IPS-15b (cell line): Measurements from ENCODE around the gene FHOD3.
A peak's percentile ranks its signal among the peaks of the same experiment; 100 is the strongest.
"Not testable (repeated sequence)": the region's sequence is repeated elsewhere in the genome, so short reads cannot be mapped to it uniquely, and the experiment has no call there.

Source experiments
- H3K27me3 ChIP-seq: one replicate; pipeline ENCODE4 v1.6.1; 2013; ENCODE audit warnings: low read length; ENCODE audit not compliant: control insufficient read depth, insufficient read depth
- H3K36me3 ChIP-seq: one replicate; pipeline ENCODE4 v1.6.1; 2013; ENCODE audit warnings: low read length; ENCODE audit not compliant: control insufficient read depth, insufficient read depth
- H3K4me1 ChIP-seq: one replicate; pipeline ENCODE4 v1.6.1; 2013; ENCODE audit warnings: mild to moderate bottlenecking, low read length; ENCODE audit not compliant: control insufficient read depth, insufficient read depth
- H3K4me3 ChIP-seq: one replicate; pipeline ENCODE4 v1.5.1; 2013; ENCODE audit warnings: low read depth, low read length
- H3K9ac ChIP-seq: one replicate; pipeline ENCODE4 v1.6.1; 2013; ENCODE audit warnings: low read depth, mild to moderate bottlenecking, low read length
- H3K9me3 ChIP-seq: one replicate; pipeline ENCODE4 v1.6.1; 2013; ENCODE audit warnings: mild to moderate bottlenecking, low read length; ENCODE audit not compliant: control insufficient read depth, insufficient read depth

FHOD3 gene

GRCh38 chr18:36798738-36799473 lies 501.4 kb downstream of the FHOD3 start:
- no peak overlapping the region for H3K4me3 ChIP-seq
- no peaks in the 10 kb centered on the region for H3K9me3 ChIP-seq
- no peaks in the 10 kb centered on the region for H3K27me3 ChIP-seq
- no peak overlapping the region for H3K9ac ChIP-seq
- H3K4me1 ChIP-seq = no peaks in the 10 kb centered on the region
- peaks cover 6% of the 10 kb centered on the region for H3K36me3 ChIP-seq

DNA sequence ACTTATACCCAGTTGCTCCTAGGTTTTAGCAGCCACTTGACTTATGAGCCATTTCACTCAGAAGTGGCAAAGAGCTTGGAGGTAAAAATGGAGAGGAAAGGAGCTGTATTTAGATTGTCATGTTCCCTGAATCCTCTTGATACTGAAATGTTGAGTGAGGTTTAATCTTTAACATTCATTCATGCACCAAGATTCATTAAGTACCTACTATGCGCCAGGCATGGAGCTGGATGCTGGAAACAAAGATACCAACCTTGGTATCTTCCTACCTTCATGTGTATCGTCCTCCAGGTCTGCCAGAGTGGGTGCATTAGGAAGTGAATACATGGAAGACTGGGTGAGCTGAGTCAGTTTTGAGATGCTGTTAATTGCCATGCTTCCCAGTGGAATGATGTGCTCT lies 507.6 kb downstream of the FHOD3 start:
- H3K36me3 ChIP-seq = peaks cover 5% of the 10 kb centered on the region
- no peaks in the 10 kb centered on the region for H3K27me3 ChIP-seq
- H3K4me3 ChIP-seq = no peak overlapping the region
- H3K4me1 ChIP-seq = no peaks in the 10 kb centered on the region
- H3K9me3 ChIP-seq = no peaks in the 10 kb centered on the region
- H3K9ac ChIP-seq = no peak overlapping the region

DNA sequence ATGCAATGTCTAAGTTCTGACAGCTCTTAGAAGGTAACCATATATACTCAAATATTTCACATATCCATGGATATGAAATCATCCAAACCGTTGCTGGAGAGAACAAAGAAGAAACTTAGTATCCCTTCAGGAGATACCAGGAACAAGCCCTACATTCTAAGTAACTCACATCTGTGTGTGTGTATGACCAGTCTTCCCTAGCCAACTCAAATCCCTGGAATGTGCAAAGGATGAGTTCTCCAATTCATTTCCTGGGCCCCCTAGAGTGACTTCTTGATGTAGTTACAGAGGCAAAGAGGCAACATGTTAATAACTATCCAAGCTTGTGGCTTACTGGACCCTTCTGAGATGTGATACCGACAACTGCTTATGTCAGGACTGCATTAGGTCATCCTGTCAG lies 511.2 kb downstream of the FHOD3 start:
- no peaks in the 10 kb centered on the region for H3K27me3 ChIP-seq
- H3K36me3 ChIP-seq = peaks cover 4% of the 10 kb centered on the region
- no peak overlapping the region for H3K4me3 ChIP-seq
- H3K4me1 ChIP-seq = no peaks in the 10 kb centered on the region
- no peak overlapping the region for H3K9ac ChIP-seq
- no peaks in the 10 kb centered on the region for H3K9me3 ChIP-seq

- H3K4me3 ChIP-seq = no peak overlapping the region
- H3K9me3 ChIP-seq = no peaks in the 10 kb centered on the region
- H3K27me3 ChIP-seq = no peaks in the 10 kb centered on the region
- no peak overlapping the region for H3K9ac ChIP-seq
- H3K4me1 ChIP-seq = no peaks in the 10 kb centered on the region
- peaks cover 3% of the 10 kb centered on the region for H3K36me3 ChIP-seq
Measured at GRCh38 chr18:36809590-36810381, 512.3 kb downstream of the FHOD3 start.

GRCh38 chr18:36811430-36811829 lies 513.9 kb downstream of the FHOD3 start:
- Histone ChIP-seq H3K4me1 (no peaks in the 10 kb centered on the region), H3K36me3 (peaks cover 3% of the 10 kb centered on the region), H3K27me3 (no peaks in the 10 kb centered on the region), H3K4me3 (no peak overlapping the region), H3K9me3 (no peaks in the 10 kb centered on the region), H3K9ac (no peak overlapping the region)

- H3K36me3 ChIP-seq = peaks cover 3% of the 10 kb centered on the region
- H3K9ac ChIP-seq = no peak overlapping the region
- H3K4me1 ChIP-seq = no peaks in the 10 kb centered on the region
- no peaks in the 10 kb centered on the region for H3K27me3 ChIP-seq
- H3K4me3 ChIP-seq = no peak overlapping the region
- no peaks in the 10 kb centered on the region for H3K9me3 ChIP-seq
Measured at GRCh38 chr18:36811955-36812354, 514.4 kb downstream of the FHOD3 start.

DNA sequence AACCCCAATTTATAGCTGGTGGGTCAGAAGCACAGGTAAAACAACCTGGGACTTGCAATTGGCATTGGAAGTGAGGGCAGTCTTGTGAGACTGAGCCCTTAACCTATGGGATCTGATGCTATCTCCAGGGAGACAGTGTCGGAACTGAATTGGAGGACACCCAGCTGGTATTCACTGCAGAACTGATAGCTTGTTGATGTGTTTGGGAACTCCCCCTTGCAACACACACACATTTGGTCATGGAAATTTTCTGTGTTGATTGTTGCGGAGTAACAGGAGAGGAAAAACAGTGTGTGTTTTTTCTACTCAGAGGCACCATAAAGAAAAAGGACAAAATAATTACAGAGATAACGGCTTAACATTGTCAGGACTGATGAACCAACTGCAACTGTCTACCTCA lies 515.2 kb downstream of the FHOD3 start:
- no peak overlapping the region for H3K4me3 ChIP-seq

GRCh38 chr18:36813101-36813775 lies 515.7 kb downstream of the FHOD3 start:
- H3K4me1 ChIP-seq = no peaks in the 10 kb centered on the region
- H3K36me3 ChIP-seq = peaks cover 3% of the 10 kb centered on the region
- H3K27me3 ChIP-seq = no peaks in the 10 kb centered on the region
- no peaks in the 10 kb centered on the region for H3K9me3 ChIP-seq
- H3K4me3 ChIP-seq = no peak overlapping the region
- no peak overlapping the region for H3K9ac ChIP-seq

More for the DNA sequence above, 515.2 kb downstream of the FHOD3 start:
- no peaks in the 10 kb centered on the region for H3K4me1 ChIP-seq
- H3K36me3 ChIP-seq = peaks cover 3% of the 10 kb centered on the region
- H3K9me3 ChIP-seq = no peaks in the 10 kb centered on the region
- H3K9ac ChIP-seq = no peak overlapping the region
- H3K27me3 ChIP-seq = no peaks in the 10 kb centered on the region

DNA sequence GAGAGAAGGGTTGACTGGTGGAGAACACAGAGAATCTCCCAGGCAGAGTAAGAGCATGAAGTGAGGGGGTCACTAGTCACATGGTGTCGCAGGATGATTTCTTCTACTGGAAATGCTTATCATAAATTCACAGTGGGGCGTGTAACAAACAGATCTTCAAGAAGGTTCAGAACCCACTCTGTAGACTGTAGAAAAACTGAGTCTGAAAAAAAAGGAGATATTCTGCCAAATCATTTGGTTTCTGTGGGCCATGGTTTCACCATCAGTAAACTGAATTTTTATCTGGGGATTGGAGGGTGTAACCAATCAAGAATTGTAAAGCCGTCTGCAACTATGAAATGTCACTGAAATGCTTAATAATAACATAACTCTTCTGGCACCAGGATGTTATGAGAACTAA lies 516.3 kb downstream of the FHOD3 start:
- no peaks in the 10 kb centered on the region for H3K4me1 ChIP-seq
- peaks cover 3% of the 10 kb centered on the region for H3K36me3 ChIP-seq
- H3K9me3 ChIP-seq = no peaks in the 10 kb centered on the region
- H3K9ac ChIP-seq = no peak overlapping the region
- H3K4me3 ChIP-seq = no peak overlapping the region
- no peaks in the 10 kb centered on the region for H3K27me3 ChIP-seq

DNA sequence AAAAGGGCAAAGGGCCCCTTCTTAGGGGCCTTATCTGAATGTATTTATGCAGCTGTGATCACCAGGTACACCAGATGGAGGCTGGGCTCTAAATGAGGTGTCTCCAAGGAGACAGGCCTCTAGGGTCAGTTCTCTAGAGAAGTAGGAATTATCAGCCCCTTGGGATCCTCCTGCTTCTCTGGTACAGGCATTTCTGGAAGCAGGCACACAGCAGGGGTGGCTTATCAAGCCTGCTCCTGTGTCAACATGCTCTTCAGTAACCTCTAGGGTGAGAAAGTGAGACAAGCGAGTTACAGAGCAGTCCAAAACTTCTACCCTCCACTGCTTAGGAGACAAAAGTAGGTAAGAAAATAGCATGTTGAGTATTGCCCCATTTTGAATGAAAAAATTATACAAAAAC lies 517.5 kb downstream of the FHOD3 start:
- Histone ChIP-seq H3K36me3 (peaks cover 3% of the 10 kb centered on the region), H3K9ac (peak overlapping the region; percentile 12), H3K9me3 (no peaks in the 10 kb centered on the region), H3K27me3 (no peaks in the 10 kb centered on the region), H3K4me1 (no peaks in the 10 kb centered on the region), H3K4me3 (no peak overlapping the region)

DNA sequence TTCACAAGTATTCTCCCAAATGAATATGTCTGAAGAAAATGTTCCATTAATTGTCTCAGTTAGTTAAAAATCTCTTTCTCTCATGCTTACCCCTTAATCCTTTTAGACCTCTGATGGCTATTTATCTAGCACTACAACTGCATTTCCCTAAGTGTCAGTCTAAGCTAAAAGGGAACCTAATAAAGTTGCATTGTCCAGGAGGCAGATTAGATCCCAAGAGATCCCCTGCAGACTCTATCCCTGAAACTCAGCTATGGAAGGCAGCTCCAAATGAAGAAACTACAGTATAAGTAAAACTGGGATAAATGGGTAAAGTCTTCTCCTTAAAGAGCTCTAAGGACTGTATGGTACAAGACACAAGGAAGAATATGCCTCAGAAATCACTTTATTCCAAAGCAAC lies 518.6 kb downstream of the FHOD3 start:
- H3K27me3 ChIP-seq, H3K9ac ChIP-seq, H3K4me3 ChIP-seq, H3K9me3 ChIP-seq, H3K36me3 ChIP-seq, H3K4me1 ChIP-seq: not testable (repeated sequence)
